ENCODE results near the gene RAB3A. TPM values are rescaled to one million over a fixed set of nuclear protein-coding genes. Genes with fewer than 3 reads are reported as not detected.

RAB3A gene
- total RNA-seq, 4 donors from 2014 or later, result 0.63 to 2.0 TPM; not detected in 2

GRCh38 chr19:18239303-18239702, 35.5 kb upstream of the RAB3A start:
- ATAC-seq (ENCODE audit: low FRiP score) (no peak), DNase-seq (ENCODE audit: low spot score) (no peak)
- no peak for TF ChIP-seq CTCF (IDR thresholded peaks at IDR 0.05)

DNA sequence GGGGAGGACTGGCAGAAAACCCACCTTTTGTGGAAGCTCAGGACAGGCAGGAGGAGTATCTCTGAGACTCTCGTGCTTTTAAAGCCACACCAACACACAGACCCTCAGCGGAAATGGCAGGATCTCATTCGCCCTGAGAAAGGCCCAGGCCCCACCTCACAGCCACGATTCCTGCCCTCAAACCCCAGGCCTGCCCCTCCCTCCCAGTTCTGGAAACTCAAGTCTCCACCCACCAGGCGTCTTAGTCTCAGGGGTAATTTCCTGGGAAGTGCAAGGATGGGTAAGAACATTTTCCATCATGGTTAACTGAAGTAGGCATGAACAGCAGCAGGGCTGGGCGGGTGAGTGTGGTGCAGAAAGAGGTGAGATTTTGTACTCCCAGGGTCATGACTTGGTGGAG, 30.4 kb upstream of the RAB3A start:
- DNase-seq (ENCODE audit: low spot score), result no peak
- no peak for ATAC-seq (ENCODE audit: low FRiP score)
- no peak for TF ChIP-seq CTCF (IDR thresholded peaks at IDR 0.05)

- no peak for DNase-seq (ENCODE audit: low spot score)
- ATAC-seq (ENCODE audit: low FRiP score), result no peak
Measured at GRCh38 chr19:18233224-18233825, 29.5 kb upstream of the RAB3A start.

DNA sequence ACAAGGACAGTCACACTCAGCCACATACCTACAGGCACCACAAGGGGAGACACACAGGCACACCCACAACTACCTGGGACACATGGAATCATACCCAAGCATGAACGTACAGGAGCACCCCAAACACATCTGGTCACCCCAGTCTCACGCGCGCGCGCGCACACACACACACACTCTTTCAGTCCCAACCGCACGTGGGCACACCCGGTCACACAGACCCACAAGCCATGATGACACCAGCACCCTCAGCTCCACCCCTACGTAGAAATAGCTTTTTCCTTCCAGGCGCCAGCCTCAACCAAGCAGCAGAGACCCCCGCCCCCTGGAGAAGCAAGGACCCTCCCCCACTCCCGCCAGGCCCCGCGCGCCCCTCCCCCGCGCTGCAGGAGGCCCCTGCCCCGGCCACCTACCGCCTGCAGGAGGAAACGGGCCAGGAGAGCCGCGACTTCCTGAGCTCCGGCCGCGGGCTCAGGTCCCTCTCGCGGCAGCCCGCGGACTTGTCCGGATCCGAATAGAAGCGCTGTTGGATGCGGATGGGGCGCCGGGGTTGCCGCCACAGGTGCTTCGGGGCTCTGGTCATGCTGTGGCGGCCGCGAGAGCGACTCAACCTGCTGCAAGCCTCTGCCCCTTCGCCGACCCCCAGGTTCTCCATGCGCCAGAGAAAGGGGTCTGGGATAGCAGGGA, 28.8 kb upstream of the RAB3A start:
- no peak for ATAC-seq (ENCODE audit: low FRiP score)
- TF ChIP-seq CTCF (IDR thresholded peaks at IDR 0.05), result no peak
- DNase-seq (ENCODE audit: low spot score), result no peak

More at GRCh38 chr19:18233224-18233825, 29.5 kb upstream of the RAB3A start:
- TF ChIP-seq CTCF (IDR thresholded peaks at IDR 0.05), result no peak

DNA sequence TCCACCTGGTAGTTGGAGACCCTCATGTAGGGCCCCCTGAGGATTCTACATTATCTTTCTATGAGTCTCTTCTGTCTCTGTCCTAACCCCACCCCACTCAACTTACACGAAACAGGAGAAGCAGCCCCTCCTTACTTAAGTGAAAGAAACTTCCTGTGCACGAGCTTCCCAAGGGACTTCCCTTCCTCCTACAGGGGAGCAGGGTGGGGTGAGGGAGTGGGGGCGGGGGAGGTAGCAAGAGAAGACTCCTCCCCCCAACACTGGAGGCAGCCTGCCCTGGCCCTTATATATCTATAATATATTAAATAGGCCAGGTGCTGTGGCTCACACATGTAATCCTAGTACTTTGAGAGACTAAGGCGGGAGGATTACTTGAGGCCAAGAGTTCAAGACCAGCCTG, 27.9 kb upstream of the RAB3A start:
- no peak for TF ChIP-seq CTCF (IDR thresholded peaks at IDR 0.05)
- ATAC-seq (ENCODE audit: low FRiP score) (no peak), DNase-seq (ENCODE audit: low spot score) (no peak)

- no peak for TF ChIP-seq CTCF (IDR thresholded peaks at IDR 0.05)
- ATAC-seq (ENCODE audit: low FRiP score), result no peak
Measured at GRCh38 chr19:18230941-18231734, 27.3 kb upstream of the RAB3A start.

More at GRCh38 chr19:18230941-18231734, 27.3 kb upstream of the RAB3A start:
- DNase-seq (ENCODE audit: low spot score), result no peak
